ES-I3 (cell line): ENCODE data around the gene PITPNC1.

Experiments
- H3K36me3 ChIP-seq: 2 replicates; pipeline ENCODE4 v1.6.1; 2013; ENCODE audit warnings: mild to moderate bottlenecking, low read length, control low read depth, moderate library complexity; ENCODE audit not compliant: insufficient read depth
- H3K4me1 ChIP-seq: 2 replicates; pipeline ENCODE4 v1.6.1; 2013; ENCODE audit warnings: mild to moderate bottlenecking, control low read depth, low read length; ENCODE audit not compliant: insufficient read depth
- H3K9ac ChIP-seq: 2 replicates; pipeline ENCODE4 v1.6.1; 2013; ENCODE audit warnings: low read depth, mild to moderate bottlenecking, low read length, moderate library complexity
- H3K9me3 ChIP-seq: 2 replicates; pipeline ENCODE4 v1.6.1; 2013; ENCODE audit warnings: mild to moderate bottlenecking, low read length, moderate library complexity; ENCODE audit not compliant: control insufficient read depth, insufficient read depth

Gene PITPNC1

DNA sequence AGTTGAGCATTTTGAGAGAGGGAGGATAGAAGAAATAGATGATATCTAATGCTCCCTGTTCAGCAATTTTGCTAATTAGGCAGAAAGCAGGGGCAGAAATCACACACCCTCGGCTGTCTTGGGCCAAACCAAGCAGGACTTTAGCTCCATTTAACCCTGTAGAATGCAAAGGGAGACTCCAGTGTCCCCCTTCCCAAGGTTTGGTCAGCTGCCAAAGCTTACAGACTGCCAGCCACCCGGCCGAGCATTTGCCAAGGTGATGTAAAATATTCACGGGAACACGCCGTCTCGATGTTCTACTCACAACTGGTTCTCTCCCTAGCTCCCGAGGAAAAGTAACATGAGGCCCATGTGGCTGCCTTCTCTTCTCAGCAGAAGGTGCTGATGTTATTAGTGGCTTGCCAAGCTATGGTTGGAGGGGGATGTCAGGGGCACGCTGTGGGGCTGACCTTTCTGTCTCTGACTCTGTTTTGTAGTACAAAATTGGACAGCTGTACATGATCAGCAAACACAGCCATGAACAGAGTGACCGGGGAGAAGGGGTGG, 155.3 kb downstream of the PITPNC1 start:
- Histone ChIP-seq H3K36me3 (no peaks in the 10 kb centered on the region; the same call in 1 of the 2 replicates), H3K4me1 (peaks cover 29% of the 10 kb centered on the region), H3K9ac (no peak overlapping the region), H3K9me3 (no peaks in the 10 kb centered on the region)

DNA sequence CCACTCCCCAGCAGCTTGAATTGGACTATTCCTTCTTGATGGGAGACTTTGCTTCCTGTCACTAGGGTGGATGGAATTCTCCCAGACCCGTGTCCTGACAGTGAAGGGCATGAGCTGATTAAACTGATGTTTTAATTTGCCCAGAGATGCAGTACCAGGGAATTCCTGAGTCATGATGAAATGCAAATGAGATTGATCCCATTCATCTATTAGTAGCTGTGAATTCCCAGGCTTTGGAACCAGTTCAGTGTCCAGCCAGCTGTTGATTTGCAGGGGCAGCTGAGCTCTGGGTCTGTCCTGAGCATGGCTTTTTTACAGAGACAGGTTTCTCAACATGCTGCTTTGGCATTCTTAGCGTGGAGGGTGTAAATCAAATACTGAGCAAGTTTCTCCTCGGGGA, 157.9 kb downstream of the PITPNC1 start:
- Histone ChIP-seq H3K36me3 (no peaks in the 10 kb centered on the region; the same call in 1 of the 2 replicates), H3K9ac (no peak overlapping the region), H3K4me1 (peaks cover 16% of the 10 kb centered on the region), H3K9me3 (no peaks in the 10 kb centered on the region)

DNA sequence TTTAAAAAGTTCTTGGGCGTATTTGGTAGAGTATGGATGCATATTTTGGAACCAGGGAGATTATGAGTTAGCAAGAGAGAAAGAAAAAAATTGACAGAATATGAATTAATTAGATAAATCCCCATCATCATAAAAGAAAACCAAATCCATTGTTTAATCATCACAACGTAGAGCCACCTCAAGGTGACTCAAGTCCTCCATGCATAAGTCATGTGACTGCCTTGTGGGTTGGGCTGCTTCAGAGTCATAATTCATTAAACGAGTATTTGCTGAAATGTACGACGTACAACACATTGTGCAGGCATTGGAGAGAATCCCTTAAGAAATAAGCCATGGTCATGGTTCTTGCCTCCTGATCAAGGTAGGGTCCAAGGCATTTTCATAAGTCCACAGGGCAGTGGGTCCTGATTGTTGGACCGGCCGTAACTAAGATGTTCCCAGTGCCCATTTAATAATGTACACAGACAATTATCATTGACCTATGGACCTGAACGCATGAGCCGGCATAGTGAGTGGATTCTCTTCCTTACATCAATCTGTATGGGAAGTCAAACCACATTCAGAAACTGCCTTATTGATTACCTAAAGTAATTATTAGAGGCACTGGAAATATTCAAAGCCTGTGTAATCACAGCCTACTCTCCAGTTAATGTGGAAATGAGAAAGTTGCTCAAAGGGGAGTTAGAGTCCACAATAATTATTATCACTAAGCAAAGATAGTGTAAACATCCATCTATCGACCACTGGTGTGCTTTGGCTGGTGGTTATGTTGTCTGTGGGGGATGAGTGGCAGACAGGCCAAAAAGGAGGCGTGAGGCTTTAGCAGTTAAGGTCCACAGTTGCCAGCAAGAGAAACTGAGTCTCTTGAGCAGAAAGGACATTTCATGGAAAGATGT, 165.4 kb downstream of the PITPNC1 start:
- Histone ChIP-seq H3K36me3 (no peaks in the 10 kb centered on the region), H3K4me1 (peaks cover 3% of the 10 kb centered on the region; the same call in 1 of the 2 replicates), H3K9me3 (no peaks in the 10 kb centered on the region), H3K9ac (no peak overlapping the region)

DNA sequence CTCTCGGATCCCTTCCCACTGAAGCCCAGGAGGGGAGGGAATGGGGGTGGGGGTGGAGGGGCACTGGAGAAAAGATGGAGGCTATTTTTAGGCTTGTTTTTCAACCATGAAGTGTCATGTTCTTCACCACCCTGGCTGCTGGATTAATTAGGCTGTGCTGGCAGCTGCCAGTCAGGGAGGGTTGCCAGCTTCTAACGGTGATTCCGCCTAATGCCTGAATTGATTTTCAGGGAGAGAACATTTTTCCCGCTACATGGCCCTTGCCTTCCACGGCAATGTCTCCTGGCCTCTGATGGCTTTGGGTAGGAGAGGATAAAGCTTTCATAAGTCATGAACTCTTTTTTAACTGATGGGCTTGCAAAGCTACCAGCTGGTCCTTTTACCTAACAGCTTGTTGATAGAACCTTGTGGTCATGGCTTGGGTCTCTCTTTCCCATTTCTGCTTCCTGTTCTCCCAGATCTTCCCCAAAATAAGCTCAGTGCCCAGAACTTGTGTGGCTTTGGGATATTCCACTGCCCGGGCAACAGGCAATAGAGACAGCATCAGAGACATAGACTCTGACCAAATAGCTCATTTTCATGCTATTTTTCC, 167.4 kb downstream of the PITPNC1 start:
- H3K4me1 ChIP-seq: peaks cover 13% of the 10 kb centered on the region
- no peak overlapping the region for H3K9ac ChIP-seq
- no peaks in the 10 kb centered on the region for H3K36me3 ChIP-seq
- no peaks in the 10 kb centered on the region for H3K9me3 ChIP-seq

DNA sequence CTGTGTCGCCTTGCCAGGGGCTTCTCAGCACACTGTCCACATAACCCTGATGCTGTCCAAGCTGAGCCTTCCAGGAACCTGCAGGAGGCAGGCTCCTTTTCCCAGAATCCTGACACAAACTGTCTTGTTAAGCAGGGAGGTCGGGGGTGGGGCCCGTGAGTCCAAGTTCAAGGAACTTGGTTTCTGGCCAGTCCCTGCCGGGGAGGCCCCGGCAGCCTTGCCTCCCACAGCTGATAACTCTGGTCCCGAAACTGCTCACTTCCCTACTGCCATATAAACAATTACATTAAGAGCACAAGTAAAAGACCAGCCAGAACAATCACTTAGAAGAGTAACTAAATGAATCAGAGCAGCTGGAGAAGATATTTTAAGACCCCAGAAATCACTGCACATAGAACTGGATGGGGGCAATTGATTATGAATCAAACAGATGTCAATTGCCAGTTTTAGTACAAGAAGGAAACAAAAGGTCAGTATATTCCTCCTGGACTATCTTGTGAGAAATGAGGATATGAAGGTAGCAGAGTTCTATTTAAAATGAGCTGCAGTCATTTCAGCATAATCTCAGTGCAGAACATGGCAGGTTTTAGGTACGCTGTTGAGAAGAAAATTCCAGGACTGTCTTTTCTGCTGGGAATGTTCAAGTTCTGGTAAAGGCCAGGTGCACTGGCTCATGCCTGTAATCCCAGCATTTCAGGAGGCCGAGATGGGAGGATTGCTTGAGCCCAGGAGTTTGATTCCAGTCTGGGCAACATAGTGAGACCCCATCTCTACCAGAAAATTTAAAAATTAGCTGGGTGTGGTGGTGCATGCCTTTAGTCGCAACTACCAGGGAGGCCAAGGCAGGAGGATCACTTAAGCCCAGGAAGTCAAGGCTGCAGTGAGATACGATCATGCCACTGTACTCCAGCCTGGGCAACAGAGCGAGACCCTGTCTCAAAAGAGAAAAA, 169.8 kb downstream of the PITPNC1 start:
- H3K9me3 ChIP-seq: no peaks in the 10 kb centered on the region
- no peak overlapping the region for H3K9ac ChIP-seq
- H3K36me3 ChIP-seq: no peaks in the 10 kb centered on the region
- H3K4me1 ChIP-seq: peaks cover 23% of the 10 kb centered on the region

DNA sequence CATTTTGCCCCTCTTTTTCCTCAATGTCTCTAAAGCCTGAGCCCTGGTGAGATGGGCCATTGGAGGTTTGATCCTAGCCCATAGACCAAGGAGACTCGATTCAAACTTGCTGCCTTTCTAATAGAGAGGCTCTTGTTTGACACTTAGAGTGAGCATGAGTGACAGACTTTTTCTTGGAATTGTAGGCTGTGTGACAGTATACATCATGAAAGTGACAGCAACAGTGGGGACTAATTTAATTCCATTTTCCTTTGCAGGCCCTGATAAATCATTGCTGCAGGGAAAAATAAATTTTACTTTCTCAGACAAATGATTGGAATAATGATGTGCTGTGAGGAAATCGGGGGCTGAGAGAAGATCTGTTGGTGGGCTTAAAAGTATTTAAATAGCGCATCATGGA, 171.6 kb downstream of the PITPNC1 start:
- no peak overlapping the region for H3K9ac ChIP-seq
- H3K36me3 ChIP-seq: no peaks in the 10 kb centered on the region
- no peaks in the 10 kb centered on the region for H3K9me3 ChIP-seq
- peaks cover 23% of the 10 kb centered on the region for H3K4me1 ChIP-seq

DNA sequence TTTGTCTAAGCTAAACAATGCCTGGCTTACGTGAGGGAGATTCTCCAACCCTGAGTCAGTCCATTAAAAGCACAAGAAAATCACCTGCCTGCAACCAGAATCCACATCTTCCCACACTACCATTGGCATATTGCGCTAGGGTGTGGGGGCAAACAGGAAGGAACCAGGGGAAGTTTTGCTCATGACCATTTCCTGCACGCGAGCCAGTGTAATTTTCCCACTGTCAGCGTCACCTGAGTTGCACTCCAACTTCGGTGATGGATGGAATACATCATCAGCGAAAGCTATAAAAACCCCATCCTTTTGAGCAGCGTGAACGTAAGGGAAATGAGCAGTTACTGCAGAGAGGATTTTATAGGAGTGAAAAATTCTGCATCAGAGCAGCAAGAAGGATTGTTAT, 172.7 kb downstream of the PITPNC1 start:
- Histone ChIP-seq H3K4me1 (peaks cover 23% of the 10 kb centered on the region), H3K9me3 (no peaks in the 10 kb centered on the region), H3K9ac (no peak overlapping the region), H3K36me3 (no peaks in the 10 kb centered on the region)

DNA sequence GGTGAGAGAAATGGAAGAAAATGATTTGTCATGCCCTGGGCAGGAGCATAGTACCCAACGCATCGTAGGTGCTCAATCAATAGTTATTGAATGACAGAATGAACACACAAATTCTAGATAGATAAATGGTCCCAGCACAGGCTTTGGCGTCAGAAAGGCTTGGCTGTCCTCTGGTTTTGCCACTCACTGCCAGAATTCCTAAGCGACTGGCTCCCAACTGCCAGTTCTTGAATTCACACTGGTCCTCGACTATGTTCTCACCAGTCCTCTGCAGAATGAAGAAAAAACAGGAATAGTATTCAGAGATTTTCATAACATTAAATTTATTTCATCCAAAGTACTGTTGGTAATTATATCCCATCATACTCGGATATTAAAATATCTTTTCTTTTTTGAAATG, 177.6 kb downstream of the PITPNC1 start:
- Histone ChIP-seq H3K9ac (no peak overlapping the region), H3K4me1 (peaks cover 9% of the 10 kb centered on the region), H3K9me3 (no peaks in the 10 kb centered on the region), H3K36me3 (no peaks in the 10 kb centered on the region)

DNA sequence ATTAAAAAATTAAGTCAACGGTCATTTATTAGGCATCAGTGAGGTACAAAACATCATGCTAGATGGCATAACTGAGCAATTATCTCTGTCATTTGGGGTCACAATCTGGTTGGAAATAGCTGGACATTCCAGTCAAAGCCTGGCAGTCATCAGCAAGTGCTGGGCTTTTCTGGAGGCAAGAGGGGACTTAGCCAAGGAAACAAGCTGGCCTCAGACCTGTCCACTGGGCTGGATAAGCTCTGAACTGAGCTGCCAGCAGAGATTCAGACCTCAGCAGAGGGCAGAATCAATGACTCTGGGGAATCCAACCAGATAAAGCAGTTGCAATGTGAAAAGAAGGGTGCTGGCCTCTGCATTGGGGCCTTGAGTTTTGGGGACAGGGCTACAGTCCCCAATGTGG, 178.8 kb downstream of the PITPNC1 start:
- Histone ChIP-seq H3K4me1 (no peaks in the 10 kb centered on the region), H3K36me3 (no peaks in the 10 kb centered on the region), H3K9me3 (no peaks in the 10 kb centered on the region), H3K9ac (no peak overlapping the region)

DNA sequence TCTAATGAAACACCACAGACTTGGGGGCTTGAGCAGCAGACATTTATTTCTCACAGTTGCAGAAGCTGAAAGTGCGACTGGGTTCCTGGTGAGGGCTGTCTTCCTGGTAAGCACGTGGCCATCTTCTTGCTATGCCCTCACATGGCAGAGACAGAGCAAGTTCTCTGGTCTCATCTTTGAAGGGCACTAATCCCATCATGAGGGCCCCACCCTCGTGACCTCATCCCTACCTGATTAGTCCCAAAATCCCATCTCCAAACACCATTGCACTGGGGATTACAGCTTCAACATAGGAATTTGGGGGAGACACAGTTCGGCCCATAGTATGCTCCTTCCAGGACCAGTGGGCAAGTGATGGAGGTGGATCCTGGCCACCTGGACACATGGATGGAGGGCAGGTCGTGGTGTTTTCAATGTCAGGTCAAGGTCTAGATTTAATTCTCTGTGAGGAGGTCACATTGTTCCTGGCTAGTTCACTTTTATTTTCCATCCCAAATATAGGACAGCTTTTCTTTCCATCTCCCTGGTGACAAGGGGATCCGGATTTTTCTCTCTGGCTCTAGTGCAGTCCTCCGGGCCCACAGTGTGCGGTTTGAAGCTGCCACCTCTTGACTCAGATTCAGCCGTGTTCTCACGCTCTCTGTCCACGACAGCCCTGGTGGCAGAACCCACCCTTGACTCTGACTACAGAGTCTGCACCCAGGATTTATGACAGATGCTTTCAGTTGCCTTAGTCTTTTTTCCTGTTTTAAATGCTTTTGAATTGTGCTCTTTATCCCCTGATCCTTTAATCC, 180.2 kb downstream of the PITPNC1 start:
- H3K9ac ChIP-seq: no peak overlapping the region
- no peaks in the 10 kb centered on the region for H3K9me3 ChIP-seq
- 0 out of 2 replicates have a peak, but pooled peaks cover 4% of the 10 kb centered on the region for H3K4me1 ChIP-seq
- no peaks in the 10 kb centered on the region for H3K36me3 ChIP-seq

DNA sequence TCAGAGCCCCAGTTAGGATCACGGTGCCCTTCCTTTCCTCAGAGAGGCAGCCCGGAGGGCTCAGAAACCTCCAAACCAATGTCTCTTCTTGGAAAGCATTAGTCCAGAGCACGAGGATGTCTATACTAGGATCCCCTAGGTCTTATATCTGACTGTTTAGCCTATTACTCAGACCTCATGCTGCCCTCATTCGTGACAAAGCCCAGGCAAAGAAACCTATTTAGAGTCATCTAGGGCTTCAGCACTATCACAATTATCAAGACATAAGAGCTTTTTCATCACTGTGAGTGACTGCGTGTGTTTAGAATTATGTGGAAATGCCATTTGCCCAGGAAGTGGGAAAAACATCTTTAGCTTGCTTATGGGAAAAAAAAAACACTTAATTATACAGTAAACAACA, 180.8 kb downstream of the PITPNC1 start:
- no peak overlapping the region for H3K9ac ChIP-seq
- H3K36me3 ChIP-seq: no peaks in the 10 kb centered on the region
- no peaks in the 10 kb centered on the region for H3K9me3 ChIP-seq
- H3K4me1 ChIP-seq: 0 out of 2 replicates have a peak, but pooled peaks cover 4% of the 10 kb centered on the region

DNA sequence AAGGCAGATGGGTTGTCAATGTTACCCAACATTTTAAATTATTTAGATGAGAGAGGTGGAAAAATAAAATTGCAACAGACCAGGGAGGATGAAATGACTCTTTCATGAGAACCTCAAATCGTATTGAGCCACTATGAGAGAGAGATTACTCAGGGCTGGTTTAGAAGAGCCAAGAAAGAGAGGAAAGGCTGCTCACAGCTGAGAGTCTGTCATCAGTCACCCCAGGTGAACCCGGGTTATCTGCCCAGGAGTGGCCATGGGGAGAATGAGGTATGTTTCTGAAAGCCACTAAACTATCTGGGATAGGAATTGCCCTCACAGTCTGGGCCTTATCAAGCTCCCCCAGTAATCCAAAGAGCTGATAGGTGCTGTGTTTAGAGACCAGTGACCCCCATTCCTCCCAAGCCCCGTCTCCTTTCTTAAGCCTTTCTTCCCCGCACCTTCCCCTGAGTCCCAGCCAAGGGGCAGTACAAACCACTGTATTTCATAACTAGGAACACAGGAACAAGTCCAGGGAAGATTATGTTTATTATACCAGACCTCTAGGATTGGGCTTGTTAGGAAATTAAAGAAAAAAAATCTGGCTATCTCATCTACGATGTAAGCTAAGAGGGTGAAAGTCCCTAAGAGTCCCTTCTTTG, 181.8 kb downstream of the PITPNC1 start:
- Histone ChIP-seq H3K36me3 (no peaks in the 10 kb centered on the region), H3K4me1 (0 out of 2 replicates have a peak, but pooled peaks cover 4% of the 10 kb centered on the region), H3K9me3 (no peaks in the 10 kb centered on the region), H3K9ac (no peak overlapping the region)

DNA sequence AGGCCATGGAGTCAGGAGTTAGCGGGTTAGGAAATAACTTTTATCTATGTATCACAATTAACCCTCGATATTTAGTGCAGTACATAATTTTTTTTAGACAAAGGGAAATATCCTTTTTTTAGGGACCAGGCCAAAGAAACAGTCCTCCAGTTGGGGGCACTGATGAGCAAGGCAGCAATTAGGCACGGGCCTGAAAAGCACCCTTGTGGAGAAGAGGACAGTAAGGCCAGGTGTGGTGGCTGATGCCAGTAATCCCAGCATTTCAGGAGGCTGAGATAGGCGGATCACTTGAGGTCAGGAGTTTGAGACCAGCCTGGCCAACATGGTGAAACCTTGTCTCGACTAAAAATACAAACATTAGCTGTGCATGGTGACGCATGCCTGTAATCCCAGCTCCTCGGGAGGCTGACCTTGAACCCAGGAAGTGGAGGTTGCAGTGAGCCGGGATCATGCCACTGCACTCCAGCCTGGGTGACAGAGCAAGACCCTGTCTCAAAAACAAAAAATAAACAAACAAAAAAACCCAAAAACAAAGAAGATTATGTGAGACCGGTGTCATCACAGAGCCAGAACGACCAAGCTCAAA, 182.4 kb downstream of the PITPNC1 start:
- H3K36me3 ChIP-seq: no peaks in the 10 kb centered on the region
- 0 out of 2 replicates have a peak, but pooled peaks cover 4% of the 10 kb centered on the region for H3K4me1 ChIP-seq
- no peak overlapping the region for H3K9ac ChIP-seq
- H3K9me3 ChIP-seq: no peaks in the 10 kb centered on the region
